Ascending aorta (tissue), 2 donors: ENCODE results near the gene OVOL1. TPM values are rescaled to one million over a fixed set of nuclear protein-coding genes. Genes with fewer than 3 reads are reported as not detected.
"Not testable (repeated sequence)": the region's sequence is repeated elsewhere in the genome, so short reads cannot be mapped to it uniquely, and the experiment has no call there.

Experiments used
- DNase-seq, 2 donors: peaks; one replicate each; pipeline ENCODE4 v3.0.0-alpha.2; 2019; ENCODE audit warnings: low spot score in 2 of 2
- H3K27ac ChIP-seq, 2 donors: fragments of 200-600 bp; sonication (generic); one replicate each; pipeline ENCODE4 v1.5.1; 2016 to 2017; ENCODE audit warnings: mild to moderate bottlenecking in 1 of 2
- H3K27me3 ChIP-seq: fragments of 200-600 bp; sonication (generic); one replicate; pipeline ENCODE4 v1.5.1; 2017
- H3K36me3 ChIP-seq, 2 donors: fragments of 200-600 bp; sonication (generic); one replicate each; pipeline ENCODE4 v1.5.1; 2016
- H3K4me1 ChIP-seq, 2 donors: fragments of 200-600 bp; sonication (generic); one replicate each; pipeline ENCODE4 v1.5.1; 2016 to 2017; ENCODE audit warnings: mild to moderate bottlenecking in 1 of 2
- H3K4me3 ChIP-seq, 2 donors: fragments of 200-600 bp; sonication (generic); one replicate each; pipeline ENCODE4 v1.5.1; 2016 to 2017; ENCODE audit warnings: mild to moderate bottlenecking in 1 of 2
- H3K9me3 ChIP-seq, 2 donors: fragments of 200-600 bp; sonication (generic); one replicate each; pipeline ENCODE4 v1.5.1; 2016
- intact Hi-C: fragments of 100-400 bp; cut with DNase I; formaldehyde crosslinking; loops from one replicate; pipeline ENCODE4 v1.15.1; 2023
- total RNA-seq: library from RNA; depleted of rRNA; stranded (reverse); fragments of >200 nt; gene quantifications from one replicate; pipeline ENCODE4 v1.1.0, GENCODE V29; 2016
- TF ChIP-seq, protein P1 (sequence below), 3 experiments: fragments of 200-600 bp in 2 of 3; fragments of 450-650 bp in 1 of 3; sonication (generic) in 2 of 3; IDR thresholded peaks; one replicate each; pipeline ENCODE4 v1.5.1; 2016 to 2019; ENCODE audit warnings: antibody characterized with exemption in 3 of 3, mild to moderate bottlenecking in 1 of 3, moderate library complexity in 1 of 3

OVOL1 gene
- total RNA-seq, 1 donor from 2014 or later, result not detected

DNA sequence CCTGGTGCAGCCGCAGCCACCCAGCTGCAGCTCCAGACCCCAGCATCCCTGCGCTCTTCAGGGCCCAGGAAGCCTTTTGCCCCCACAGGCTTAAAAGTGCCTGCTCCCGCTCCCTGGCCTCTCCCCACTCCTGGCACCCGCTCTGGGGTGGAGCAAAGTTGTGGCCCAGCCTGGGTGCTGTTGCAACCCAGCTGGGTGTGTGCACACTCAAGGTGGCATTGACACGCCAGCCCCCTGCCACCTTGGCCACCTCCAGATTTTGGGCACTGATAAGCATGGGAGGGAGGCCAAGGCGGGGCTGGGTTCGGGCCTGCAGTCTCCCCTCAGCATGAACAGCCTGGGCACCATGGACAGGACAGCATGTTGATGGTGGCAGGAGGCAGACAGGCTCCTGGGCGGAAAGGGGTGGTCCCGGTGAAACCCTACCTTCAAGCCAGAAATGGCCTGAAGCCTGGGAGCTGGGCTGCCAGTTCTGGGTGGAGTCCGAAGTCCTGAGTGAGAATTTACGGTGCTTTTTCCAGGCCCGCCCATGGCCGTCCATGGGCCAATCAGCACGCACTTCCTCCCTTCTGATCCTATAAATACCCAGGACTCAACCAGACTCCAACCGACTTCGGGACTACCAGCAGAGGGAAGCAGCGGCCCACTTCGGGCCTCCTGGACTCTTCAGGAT lies 42.7 kb upstream of the OVOL1 start:
- DNase-seq, result no peak
- intact Hi-C loops, result no loop called here
- Histone ChIP-seq H3K27ac (no peak overlapping the region), H3K27me3 (no peaks in the 10 kb centered on the region), H3K36me3 (no peaks in the 10 kb centered on the region), H3K9me3 (no peaks in the 10 kb centered on the region), H3K4me1 (no peaks in the 10 kb centered on the region), H3K4me3 (no peak overlapping the region)
- TF ChIP-seq, protein P1, sequence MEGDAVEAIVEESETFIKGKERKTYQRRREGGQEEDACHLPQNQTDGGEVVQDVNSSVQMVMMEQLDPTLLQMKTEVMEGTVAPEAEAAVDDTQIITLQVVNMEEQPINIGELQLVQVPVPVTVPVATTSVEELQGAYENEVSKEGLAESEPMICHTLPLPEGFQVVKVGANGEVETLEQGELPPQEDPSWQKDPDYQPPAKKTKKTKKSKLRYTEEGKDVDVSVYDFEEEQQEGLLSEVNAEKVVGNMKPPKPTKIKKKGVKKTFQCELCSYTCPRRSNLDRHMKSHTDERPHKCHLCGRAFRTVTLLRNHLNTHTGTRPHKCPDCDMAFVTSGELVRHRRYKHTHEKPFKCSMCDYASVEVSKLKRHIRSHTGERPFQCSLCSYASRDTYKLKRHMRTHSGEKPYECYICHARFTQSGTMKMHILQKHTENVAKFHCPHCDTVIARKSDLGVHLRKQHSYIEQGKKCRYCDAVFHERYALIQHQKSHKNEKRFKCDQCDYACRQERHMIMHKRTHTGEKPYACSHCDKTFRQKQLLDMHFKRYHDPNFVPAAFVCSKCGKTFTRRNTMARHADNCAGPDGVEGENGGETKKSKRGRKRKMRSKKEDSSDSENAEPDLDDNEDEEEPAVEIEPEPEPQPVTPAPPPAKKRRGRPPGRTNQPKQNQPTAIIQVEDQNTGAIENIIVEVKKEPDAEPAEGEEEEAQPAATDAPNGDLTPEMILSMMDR (IDR thresholded peaks at IDR 0.05), result peak in 1 of 3 experiments; percentile 10

GRCh38 chr11:65744699-65745042 lies 42.2 kb upstream of the OVOL1 start:
- intact Hi-C loops, result no loop called here
- DNase-seq, result no peak
- H3K27me3 ChIP-seq, result no peaks in the 10 kb centered on the region

GRCh38 chr11:65745049-65745448 lies 41.8 kb upstream of the OVOL1 start:
- intact Hi-C loops, result no loop called here
- TF ChIP-seq, protein P1 (IDR thresholded peaks at IDR 0.05), result no peak
- Histone ChIP-seq H3K4me3 (no peak overlapping the region), H3K9me3 (no peaks in the 10 kb centered on the region), H3K27ac (no peak overlapping the region), H3K27me3 (no peaks in the 10 kb centered on the region), H3K36me3 (no peaks in the 10 kb centered on the region), H3K4me1 (no peaks in the 10 kb centered on the region)
- DNase-seq, result no peak

More at GRCh38 chr11:65744699-65745042, 42.2 kb upstream of the OVOL1 start:
- Histone ChIP-seq H3K27ac (no peak overlapping the region), H3K4me3 (no peak overlapping the region), H3K9me3 (no peaks in the 10 kb centered on the region), H3K4me1 (no peaks in the 10 kb centered on the region), H3K36me3 (no peaks in the 10 kb centered on the region)
- TF ChIP-seq, protein P1 (IDR thresholded peaks at IDR 0.05), result no peak

DNA sequence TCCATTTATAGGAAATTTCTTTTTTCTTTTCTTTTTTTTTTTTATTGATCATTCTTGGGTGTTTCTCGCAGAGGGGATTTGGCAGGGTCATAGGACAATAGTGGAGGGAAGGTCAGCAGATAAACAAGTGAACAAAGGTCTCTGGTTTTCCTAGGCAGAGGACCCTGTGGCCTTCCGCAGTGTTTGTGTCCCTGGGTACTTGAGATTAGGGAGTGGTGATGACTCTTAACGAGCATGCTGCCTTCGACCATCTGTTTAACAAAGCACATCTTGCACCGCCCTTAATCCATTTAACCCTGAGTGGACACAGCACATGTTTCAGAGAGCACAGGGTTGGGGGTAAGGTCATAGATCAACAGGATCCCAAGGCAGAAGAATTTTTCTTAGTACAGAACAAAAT lies 24.7 kb upstream of the OVOL1 start:
- H3K4me1 ChIP-seq, H3K4me3 ChIP-seq, H3K27ac ChIP-seq, H3K27me3 ChIP-seq, H3K9me3 ChIP-seq, DNase-seq, H3K36me3 ChIP-seq, intact Hi-C loops: not testable (repeated sequence)

DNA sequence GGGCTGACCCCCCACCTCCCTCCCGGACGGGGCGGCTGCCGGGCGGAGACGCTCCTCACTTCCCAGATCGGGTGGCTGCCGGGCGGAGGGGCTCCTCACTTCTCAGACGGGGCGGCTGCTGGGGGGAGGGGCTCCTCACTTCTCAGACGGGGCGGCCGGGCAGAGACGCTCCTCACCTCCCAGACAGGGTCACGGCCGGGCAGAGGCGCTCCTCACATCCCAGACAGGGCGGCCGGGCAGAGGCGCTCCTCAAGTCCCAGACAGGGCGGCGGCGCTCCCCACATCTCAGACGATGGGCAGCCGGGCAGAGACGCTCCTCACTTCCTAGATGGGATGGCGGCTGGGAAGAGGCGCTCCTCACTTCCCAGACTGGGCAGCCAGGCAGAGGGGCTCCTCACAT lies 24.0 kb upstream of the OVOL1 start:
- DNase-seq, H3K9me3 ChIP-seq, H3K27ac ChIP-seq, intact Hi-C loops, H3K36me3 ChIP-seq, H3K27me3 ChIP-seq, H3K4me1 ChIP-seq, H3K4me3 ChIP-seq: not testable (repeated sequence)

- Histone ChIP-seq H3K27me3 (no peaks in the 10 kb centered on the region), H3K36me3 (no peaks in the 10 kb centered on the region), H3K4me1 (no peaks in the 10 kb centered on the region), H3K4me3 (no peak overlapping the region), H3K27ac (no peak overlapping the region), H3K9me3 (no peaks in the 10 kb centered on the region)
- DNase-seq, result no peak
- TF ChIP-seq, protein P1 (IDR thresholded peaks at IDR 0.05), result no peak
- intact Hi-C loops, result no loop called here
Measured at GRCh38 chr11:65764434-65764833, 22.4 kb upstream of the OVOL1 start.

DNA sequence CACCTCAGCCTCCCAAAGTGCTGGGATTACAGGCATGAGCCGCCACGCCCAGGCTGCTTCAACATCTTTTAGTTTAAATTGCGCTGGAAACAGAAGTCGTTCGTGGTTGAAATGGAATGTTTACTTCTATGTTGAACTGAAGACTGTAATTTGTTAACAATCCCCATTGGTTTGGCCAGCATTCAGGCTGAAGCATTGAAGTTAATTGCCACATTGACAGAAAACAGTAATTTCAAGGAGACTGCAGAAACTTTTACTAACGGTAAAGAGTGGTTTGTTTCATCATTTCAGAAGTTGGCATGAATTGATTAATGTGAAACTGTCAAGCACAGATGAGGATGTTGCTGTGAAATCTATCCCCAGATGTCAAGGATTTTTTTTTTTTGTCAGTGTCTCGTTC lies 20.3 kb upstream of the OVOL1 start:
- Histone ChIP-seq H3K36me3 (no peaks in the 10 kb centered on the region), H3K27me3 (no peaks in the 10 kb centered on the region), H3K9me3 (no peaks in the 10 kb centered on the region), H3K27ac (no peak overlapping the region), H3K4me1 (no peaks in the 10 kb centered on the region), H3K4me3 (no peak overlapping the region)
- DNase-seq, result no peak
- TF ChIP-seq, protein P1 (IDR thresholded peaks at IDR 0.05), result no peak
- intact Hi-C loops, result no loop called here
